HepG2 (cell line): ENCODE measurements around the gene MXD3. TPM values are rescaled to one million over a fixed set of nuclear protein-coding genes. Genes with fewer than 3 reads are reported as not detected.

Experiments used
- CHCHD3 ChIP-seq: sonication (generic); formaldehyde crosslinking; IDR thresholded peaks from 2 replicates; pipeline ENCODE4 v1.8.0; 2022; ENCODE audit warnings: mild to moderate bottlenecking, missing genetic modification reagents, moderate library complexity
- EEA1 ChIP-seq: sonication (generic); formaldehyde crosslinking; IDR thresholded peaks from 2 replicates; pipeline ENCODE4 v1.5.1; 2020; ENCODE audit warnings: mild to moderate bottlenecking, missing genetic modification reagents, borderline replicate concordance
- GABPB1 ChIP-seq: IDR thresholded peaks from 2 replicates; pipeline ENCODE4 v1.6.1; 2016; ENCODE audit warnings: mild to moderate bottlenecking, missing genetic modification reagents, moderate library complexity, missing compliant biosample characterization
- HIVEP1 ChIP-seq: sonication (generic); formaldehyde crosslinking; IDR thresholded peaks from 2 replicates; pipeline ENCODE4 v1.4.0; 2020; ENCODE audit warnings: mild to moderate bottlenecking, missing genetic modification reagents
- JUN ChIP-seq: sonication (generic); formaldehyde crosslinking; IDR thresholded peaks from 2 replicates; pipeline ENCODE4 v1.4.0; 2020; ENCODE audit warnings: mild to moderate bottlenecking, missing genetic modification reagents
- MEF2D ChIP-seq: sonication (generic); formaldehyde crosslinking; IDR thresholded peaks from 2 replicates; pipeline ENCODE4 v1.5.1; 2020; ENCODE audit warnings: mild to moderate bottlenecking, missing genetic modification reagents
- NPAS2 ChIP-seq: sonication (generic); formaldehyde crosslinking; IDR thresholded peaks from 2 replicates; pipeline ENCODE4 v1.8.0; 2022; ENCODE audit warnings: mild to moderate bottlenecking, missing genetic modification reagents, borderline replicate concordance
- NR2F6 ChIP-seq, 2 experiments: IDR thresholded peaks; 2 replicates each; pipeline ENCODE4 v1.6.1; 2016; ENCODE audit warnings: antibody characterized with exemption in 1 of 2, mild to moderate bottlenecking in 1 of 2
- POGK ChIP-seq: sonication (generic); formaldehyde crosslinking; conservative IDR thresholded peaks from 2 replicates; pipeline ENCODE4 v1.8.0; 2022; ENCODE audit warnings: mild to moderate bottlenecking, moderate library complexity, missing genetic modification reagents
- POLR2AphosphoS2 ChIP-seq: IDR thresholded peaks from 2 replicates; pipeline ENCODE4 v1.6.1; 2011; ENCODE audit warnings: low read depth, low read length, improper control_type of control experiment
- SNAPC5 ChIP-seq: sonication (generic); formaldehyde crosslinking; IDR thresholded peaks from 2 replicates; pipeline ENCODE4 v1.8.1; 2023; ENCODE audit warnings: mild to moderate bottlenecking, missing genetic modification reagents, borderline replicate concordance
- THAP8 ChIP-seq: sonication (generic); formaldehyde crosslinking; IDR thresholded peaks from 2 replicates; pipeline ENCODE4 v1.5.1; 2020; ENCODE audit warnings: missing genetic modification reagents, mild to moderate bottlenecking, borderline replicate concordance
- XBP1 ChIP-seq: sonication (generic); formaldehyde crosslinking; IDR thresholded peaks from 2 replicates; pipeline ENCODE4 v1.5.0; 2020; ENCODE audit warnings: missing genetic modification reagents
- ZBTB8A ChIP-seq: sonication (generic); formaldehyde crosslinking; IDR thresholded peaks from 2 replicates; pipeline ENCODE4 v1.4.0; 2020; ENCODE audit warnings: mild to moderate bottlenecking, low read depth, missing genetic modification reagents, borderline replicate concordance
- ZKSCAN8 ChIP-seq: IDR thresholded peaks from 2 replicates; pipeline ENCODE4 v1.6.1; 2016; ENCODE audit warnings: borderline replicate concordance, missing genetic modification reagents, missing compliant biosample characterization
- ZMYM2 ChIP-seq: sonication (generic); formaldehyde crosslinking; IDR thresholded peaks from 2 replicates; pipeline ENCODE4 v1.8.0; 2022; ENCODE audit warnings: mild to moderate bottlenecking, missing genetic modification reagents
- ZNF225 ChIP-seq: sonication (generic); formaldehyde crosslinking; IDR thresholded peaks from 2 replicates; pipeline ENCODE4 v1.4.0; 2020; ENCODE audit warnings: mild to moderate bottlenecking, missing genetic modification reagents
- ZNF431 ChIP-seq: sonication (generic); formaldehyde crosslinking; IDR thresholded peaks from 2 replicates; pipeline ENCODE4 v1.9.0; 2022; ENCODE audit warnings: missing genetic modification reagents, low read depth, mild to moderate bottlenecking, borderline replicate concordance
- ZNF552 ChIP-seq: sonication (generic); formaldehyde crosslinking; IDR thresholded peaks from 2 replicates; pipeline ENCODE4 v1.9.0; 2022; ENCODE audit warnings: missing genetic modification reagents, mild to moderate bottlenecking, borderline replicate concordance
- ZNF629 ChIP-seq: sonication (generic); formaldehyde crosslinking; conservative IDR thresholded peaks from 2 replicates; pipeline ENCODE4 v1.5.0; 2020; ENCODE audit warnings: missing genetic modification reagents
- ZNF644 ChIP-seq: IDR thresholded peaks from 2 replicates; pipeline ENCODE4 v1.6.1; 2016; ENCODE audit warnings: low read depth
- ZNF687 ChIP-seq: sonication (generic); formaldehyde crosslinking; IDR thresholded peaks from 2 replicates; pipeline ENCODE4 v1.5.1; 2020; ENCODE audit warnings: mild to moderate bottlenecking, missing genetic modification reagents, moderate library complexity
- polyA plus RNA-seq, 8 experiments: library from polyadenylated mRNA; depleted of rRNA in 3 of 8; stranded (reverse) in 7 of 8; unstranded in 1 of 8; fragments of >200 nt; fragmentation: Illumina TruSeq in 4 of 8; extraction: Trizol in 4 of 8; gene quantifications; 2 replicates each; pipeline versions ENCODE4 v1.2.1 to v1.2.3, GENCODE V29; 2011 to 2016; ENCODE audit warnings: low read depth in 4 of 8, missing spikeins in 1 of 8, mixed read lengths in 1 of 8; ENCODE audit not compliant: insufficient read depth in 1 of 8
- total RNA-seq, 5 experiments: library from RNA; depleted of rRNA; stranded (reverse); fragments of >200 nt; fragmentation: Illumina TruSeq; extraction: Trizol; gene quantifications; 2 replicates each; pipeline ENCODE4 v1.2.3, GENCODE V29; 2016; ENCODE audit warnings: low read depth in 1 of 5

MXD3 gene
- total and polyA plus RNA-seq, 2 of the 13 experiments (the other 11 are each of a cell fraction or from before 2014, with no cell fraction given) = 10.5 to 12.8 TPM

- TF ChIP-seq POGK (CRISPR knock-in tag) (peak; percentile 100), POLR2AphosphoS2 (no peak), THAP8 (CRISPR knock-in tag) (no peak), ZNF687 (peak; percentile 58), ZMYM2 (CRISPR knock-in tag) (no peak), CHCHD3 (0 out of 2 replicates have a peak, but pooled peaks have one; percentile 53), GABPB1 (CRISPR knock-in tag) (0 out of 2 replicates have a peak, but pooled peaks have one; percentile 13), ZNF629 (no peak), NPAS2 (CRISPR knock-in tag) (no peak), ZNF644 (CRISPR knock-in tag) (no peak), JUN (CRISPR knock-in tag) (no peak), ZKSCAN8 (no peak), SNAPC5 (no peak), ZBTB8A (CRISPR knock-in tag) (no peak), ZNF431 (no peak), HIVEP1 (no peak), NR2F6 (IDR thresholded peaks at IDR 0.05) (no peak), NR2F6 (CRISPR knock-in tag; IDR thresholded peaks at IDR 0.05) (no peak), MEF2D (CRISPR knock-in tag) (no peak), XBP1 (no peak), ZNF225 (CRISPR knock-in tag) (no peak), ZNF552 (CRISPR knock-in tag) (no peak), EEA1 (CRISPR knock-in tag) (no peak)
These were observed 2.1 kb downstream of the MXD3 start (continued) for GRCh38 chr5:177309351-177310191.
